ENCODE results near the gene WFDC2. TPM values are rescaled to one million over a fixed set of nuclear protein-coding genes. Genes with fewer than 3 reads are reported as not detected.

WFDC2 gene
- total RNA-seq, 4 donors from 2014 or later, result not detected

- intact Hi-C loops (cut with DNase I; ENCODE audit: low total_unique reads) (no loop called here), in situ Hi-C loops (cut with MboI; ENCODE audit: low sequenced_read_pairs in 4 of 4) (no loop called here)
- H3K9me3 ChIP-seq, result no peaks in the 10 kb centered on the region
- no peaks in the 10 kb centered on the region for H3K4me1 ChIP-seq
- peaks cover 0 to 21% (median 18%) of the 10 kb centered on the region in 3 donors for H3K27me3 ChIP-seq
- no peak overlapping the region for H3K27ac ChIP-seq
- H3K36me3 ChIP-seq, result no peaks in the 10 kb centered on the region
- ATAC-seq (no peak), DNase-seq (no peak)
- H3K4me3 ChIP-seq, result no peak overlapping the region
- no peak for TF ChIP-seq POLR2A (IDR thresholded peaks at IDR 0.05)
- TF ChIP-seq, protein P1, sequence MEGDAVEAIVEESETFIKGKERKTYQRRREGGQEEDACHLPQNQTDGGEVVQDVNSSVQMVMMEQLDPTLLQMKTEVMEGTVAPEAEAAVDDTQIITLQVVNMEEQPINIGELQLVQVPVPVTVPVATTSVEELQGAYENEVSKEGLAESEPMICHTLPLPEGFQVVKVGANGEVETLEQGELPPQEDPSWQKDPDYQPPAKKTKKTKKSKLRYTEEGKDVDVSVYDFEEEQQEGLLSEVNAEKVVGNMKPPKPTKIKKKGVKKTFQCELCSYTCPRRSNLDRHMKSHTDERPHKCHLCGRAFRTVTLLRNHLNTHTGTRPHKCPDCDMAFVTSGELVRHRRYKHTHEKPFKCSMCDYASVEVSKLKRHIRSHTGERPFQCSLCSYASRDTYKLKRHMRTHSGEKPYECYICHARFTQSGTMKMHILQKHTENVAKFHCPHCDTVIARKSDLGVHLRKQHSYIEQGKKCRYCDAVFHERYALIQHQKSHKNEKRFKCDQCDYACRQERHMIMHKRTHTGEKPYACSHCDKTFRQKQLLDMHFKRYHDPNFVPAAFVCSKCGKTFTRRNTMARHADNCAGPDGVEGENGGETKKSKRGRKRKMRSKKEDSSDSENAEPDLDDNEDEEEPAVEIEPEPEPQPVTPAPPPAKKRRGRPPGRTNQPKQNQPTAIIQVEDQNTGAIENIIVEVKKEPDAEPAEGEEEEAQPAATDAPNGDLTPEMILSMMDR (IDR thresholded peaks at IDR 0.05 in 4 of 5, conservative IDR thresholded peaks at IDR 0.05 in 1 of 5), result no peak
Observed at GRCh38 chr20:45479822-45480221, 10.3 kb downstream of the WFDC2 start.

DNA sequence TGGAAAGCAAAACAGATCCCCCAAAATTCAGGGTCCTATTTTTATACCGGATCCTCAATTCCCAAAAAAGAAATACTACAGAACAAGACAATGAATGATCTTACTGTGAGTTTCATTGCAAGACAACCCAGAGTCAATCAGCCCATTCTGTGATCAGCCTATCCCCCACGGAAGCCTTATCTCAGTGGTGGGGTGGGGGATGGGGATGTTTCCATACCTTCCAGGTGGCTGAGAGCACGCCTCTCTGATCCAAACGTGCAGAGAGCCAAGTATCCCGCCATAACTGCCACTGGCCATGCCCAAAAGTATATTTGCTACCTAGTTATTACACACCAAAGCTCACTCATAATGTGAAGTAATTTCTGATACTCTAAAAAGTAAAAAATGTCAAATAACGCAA is 15.1 kb downstream of the WFDC2 start:
- intact Hi-C loops (cut with DNase I; ENCODE audit: low total_unique reads) (no loop called here), in situ Hi-C loops (cut with MboI; ENCODE audit: low sequenced_read_pairs in 4 of 4) (no loop called here)
- Histone ChIP-seq H3K4me3 (no peak overlapping the region), H3K27ac (no peak overlapping the region), H3K27me3 (peaks cover 0 to 21% (median 14%) of the 10 kb centered on the region in 3 donors), H3K4me1 (no peaks in the 10 kb centered on the region), H3K36me3 (no peaks in the 10 kb centered on the region), H3K9me3 (no peaks in the 10 kb centered on the region)
- no peak for ATAC-seq
- DNase-seq, result no peak
- TF ChIP-seq, protein P1 (IDR thresholded peaks at IDR 0.05 in 4 of 5, conservative IDR thresholded peaks at IDR 0.05 in 1 of 5), result no peak
- no peak for TF ChIP-seq POLR2A (IDR thresholded peaks at IDR 0.05)

- ATAC-seq (no peak), DNase-seq (no peak)
- H3K4me3 ChIP-seq, result no peak overlapping the region
- H3K4me1 ChIP-seq, result no peaks in the 10 kb centered on the region
- intact Hi-C loops (cut with DNase I; ENCODE audit: low total_unique reads) (no loop called here), in situ Hi-C loops (cut with MboI; ENCODE audit: low sequenced_read_pairs in 4 of 4) (no loop called here)
- TF ChIP-seq, protein P1 (IDR thresholded peaks at IDR 0.05 in 4 of 5, conservative IDR thresholded peaks at IDR 0.05 in 1 of 5), result no peak
- TF ChIP-seq POLR2A (IDR thresholded peaks at IDR 0.05), result no peak
- H3K27ac ChIP-seq, result no peak overlapping the region
- no peaks in the 10 kb centered on the region for H3K36me3 ChIP-seq
- H3K9me3 ChIP-seq, result no peaks in the 10 kb centered on the region
- peaks cover 0 to 16% (median 13%) of the 10 kb centered on the region in 3 donors for H3K27me3 ChIP-seq
Observed at GRCh38 chr20:45485388-45485787, 15.8 kb downstream of the WFDC2 start.

DNA sequence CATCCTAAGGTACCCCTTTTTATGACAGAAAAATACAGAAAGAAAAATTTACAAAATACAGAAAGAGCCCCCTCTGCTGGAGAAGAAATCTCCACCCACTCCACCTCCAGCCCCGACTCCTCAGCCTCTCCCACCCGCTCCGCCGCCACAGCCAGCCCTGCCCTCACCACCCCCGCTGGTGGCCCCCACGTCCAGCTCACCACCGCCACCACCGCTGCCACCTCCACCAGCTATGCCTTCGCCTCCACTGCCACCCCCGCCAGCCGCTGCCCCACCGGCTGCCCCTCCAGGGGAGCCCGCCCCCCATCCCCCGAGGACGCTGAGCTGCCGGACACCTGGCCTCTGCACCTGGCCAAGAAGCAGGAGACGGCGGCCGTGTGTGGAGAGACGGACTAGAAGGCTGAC is 17.7 kb downstream of the WFDC2 start:
- no peak for ATAC-seq
- DNase-seq, result no peak
- no peaks in the 10 kb centered on the region for H3K4me1 ChIP-seq
- H3K27ac ChIP-seq, result no peak overlapping the region
- TF ChIP-seq, protein P1 (IDR thresholded peaks at IDR 0.05 in 4 of 5, conservative IDR thresholded peaks at IDR 0.05 in 1 of 5), result no peak
- no peak for TF ChIP-seq POLR2A (IDR thresholded peaks at IDR 0.05)
- H3K9me3 ChIP-seq, result no peaks in the 10 kb centered on the region
- intact Hi-C loops (cut with DNase I; ENCODE audit: low total_unique reads) (no loop called here), in situ Hi-C loops (cut with MboI; ENCODE audit: low sequenced_read_pairs in 4 of 4) (no loop called here)
- no peak overlapping the region for H3K4me3 ChIP-seq
- peaks cover 0 to 16% (median 7%) of the 10 kb centered on the region in 3 donors for H3K27me3 ChIP-seq
- H3K36me3 ChIP-seq, result no peaks in the 10 kb centered on the region

DNA sequence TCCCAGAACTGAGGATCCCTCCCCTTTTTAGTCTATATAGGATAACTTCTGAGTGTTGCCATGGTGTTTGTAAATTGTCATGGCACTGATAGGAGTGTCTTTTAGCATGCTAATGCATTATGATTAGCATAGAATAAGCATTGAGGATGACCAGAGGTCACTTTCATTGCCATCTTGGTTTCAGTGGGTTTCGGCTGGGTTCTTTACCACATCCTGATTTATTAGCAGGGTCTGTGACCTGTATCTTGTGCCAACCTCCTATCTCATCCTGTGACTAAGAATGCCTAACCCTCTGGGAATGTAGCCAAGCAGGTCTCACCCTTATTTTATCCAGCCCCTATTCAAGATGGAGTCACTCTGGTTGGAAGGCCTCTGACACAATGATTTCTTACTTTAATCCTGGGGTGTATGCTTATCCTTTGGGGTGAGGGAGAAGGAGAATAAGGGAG is 19.6 kb downstream of the WFDC2 start:
- intact Hi-C loops (cut with DNase I; ENCODE audit: low total_unique reads) (no loop called here), in situ Hi-C loops (cut with MboI; ENCODE audit: low sequenced_read_pairs in 4 of 4) (no loop called here)
- H3K27ac ChIP-seq, result no peak overlapping the region
- DNase-seq (no peak), ATAC-seq (no peak)
- no peaks in the 10 kb centered on the region for H3K36me3 ChIP-seq
- H3K27me3 ChIP-seq, result peaks cover 0 to 9% (median 0%) of the 10 kb centered on the region in 3 donors
- H3K9me3 ChIP-seq, result no peaks in the 10 kb centered on the region
- H3K4me3 ChIP-seq, result no peak overlapping the region
- no peak for TF ChIP-seq POLR2A (IDR thresholded peaks at IDR 0.05)
- TF ChIP-seq, protein P1 (IDR thresholded peaks at IDR 0.05 in 4 of 5, conservative IDR thresholded peaks at IDR 0.05 in 1 of 5), result no peak
- no peaks in the 10 kb centered on the region for H3K4me1 ChIP-seq

Measured in gastrocnemius medialis (tissue), 4 donors.